DND-41 (cell line): ENCODE data around the gene LRRC75B.

Experiments
- CTCF ChIP-seq: IDR thresholded peaks from 2 replicates; pipeline ENCODE4 v1.5.1; 2012; ENCODE audit warnings: borderline replicate concordance, low read length, moderate library complexity, mild to moderate bottlenecking; ENCODE audit not compliant: poor library complexity, severe bottlenecking; ENCODE audit errors: extremely low read depth
- EZH2 ChIP-seq: IDR thresholded peaks from 3 replicates; pipeline ENCODE4 v1.6.1; 2012; ENCODE audit warnings: borderline replicate concordance, low read depth, mild to moderate bottlenecking, moderate library complexity, low read length, inconsistent platforms; ENCODE audit not compliant: severe bottlenecking

DNA sequence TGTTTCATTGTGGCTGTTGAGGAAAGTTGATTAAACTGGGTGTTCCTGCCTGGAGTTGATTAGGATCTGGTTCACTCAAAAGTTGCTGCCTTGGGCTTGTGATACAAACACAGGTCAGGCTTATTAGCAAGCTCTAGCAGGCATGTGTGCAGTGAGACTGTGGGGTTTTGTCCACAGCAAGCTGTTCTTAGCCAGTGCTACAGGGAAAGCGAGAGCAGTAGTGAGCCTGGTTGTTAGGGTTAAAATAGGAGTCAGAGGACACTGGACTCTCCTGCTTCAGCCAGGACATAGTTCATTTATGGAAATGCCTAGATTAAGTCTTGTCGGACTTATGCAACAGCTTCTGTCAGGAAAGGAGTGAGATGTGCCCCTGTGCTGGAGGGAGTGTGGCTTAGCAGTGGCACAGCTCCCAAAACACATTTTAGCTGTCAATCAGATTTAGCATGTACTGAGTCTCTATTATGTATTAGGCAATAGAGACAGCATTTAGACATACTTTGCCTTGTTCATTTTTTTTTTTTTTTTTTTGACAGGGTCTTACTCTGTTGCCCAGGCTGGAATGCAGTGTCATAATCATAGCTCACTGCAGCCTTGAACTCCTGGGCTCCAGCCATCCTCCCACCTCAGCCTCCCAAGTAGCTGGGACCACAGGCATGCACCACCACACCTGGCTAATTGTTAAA, 28.4 kb downstream of the LRRC75B start:
- TF ChIP-seq CTCF (no peak), EZH2 (no peak)
